Epithelial cell of proximal tubule (primary cell): Measurements from ENCODE around the gene MBP. TPM values are rescaled to one million over a fixed set of nuclear protein-coding genes. Genes with fewer than 3 reads are reported as not detected.

Experiments
- DNase-seq: peaks from one replicate; pipeline ENCODE4 v3.0.0-alpha.2; 2011; ENCODE audit warnings: low read depth
- H3K4me3 ChIP-seq: 2 replicates; pipeline ENCODE4 v1.5.1; 2011; ENCODE audit warnings: low read depth, mild to moderate bottlenecking, low read length
- CTCF ChIP-seq: conservative IDR thresholded peaks from 2 replicates; pipeline ENCODE4 v1.5.1; 2012; ENCODE audit warnings: low read depth, mild to moderate bottlenecking, low read length
- total RNA-seq: library from RNA; depleted of rRNA; stranded (reverse); fragments of >200 nt; gene quantifications from 2 replicates; pipeline ENCODE4 v1.2.3, GENCODE V29; 2015

MBP gene
- total RNA-seq, 1 donor from 2014 or later, result 19.1 TPM

- no peak for TF ChIP-seq CTCF
- peak overlapping the region; percentile 32 for H3K4me3 ChIP-seq
- peak; percentile 92 for DNase-seq
Observed at GRCh38 chr18:77101410-77102258, 30.9 kb downstream of the MBP start.

- H3K4me3 ChIP-seq, result no peak overlapping the region
- TF ChIP-seq CTCF, result no peak
- DNase-seq, result no peak
Observed at GRCh38 chr18:77100751-77101355, 31.7 kb downstream of the MBP start.

GRCh38 chr18:77099485-77100370, 32.9 kb downstream of the MBP start:
- no peak for TF ChIP-seq CTCF
- H3K4me3 ChIP-seq, result no peak overlapping the region
- DNase-seq, result no peak

- DNase-seq, result no peak
- no peak overlapping the region for H3K4me3 ChIP-seq
- no peak for TF ChIP-seq CTCF
Observed at GRCh38 chr18:77098538-77099174, 33.9 kb downstream of the MBP start.

- no peak for TF ChIP-seq CTCF
- no peak overlapping the region for H3K4me3 ChIP-seq
- no peak for DNase-seq
Observed at GRCh38 chr18:77098029-77098428, 34.6 kb downstream of the MBP start.
